ENCODE data around the gene NAGLU.
A peak's percentile ranks its signal among the peaks of the same experiment; 100 is the strongest.

NAGLU gene
- long read RNA-seq, donor 1, transcript NAGLU-201 (6 exons, 2,544 nt) = major isoform, 5 of 5 reads
- long read RNA-seq, donor 1, partial matches to known transcripts = 0 of 5 reads
- long read RNA-seq, donor 1, other reads (novel, unspliced or antisense) = 0 of 5 reads
- long read RNA-seq, donor 2, transcript NAGLU-201 (6 exons, 2,544 nt) = major isoform, 9 of 15 reads
- long read RNA-seq, donor 2, partial matches to known transcripts = 5 of 15 reads
- long read RNA-seq, donor 2, other reads (novel, unspliced or antisense) = 0 of 15 reads
- long read RNA-seq, donor 3, partial matches to known transcripts = 0 of 4 reads
- long read RNA-seq, donor 3, other reads (novel, unspliced or antisense) = 0 of 4 reads
- long read RNA-seq, donor 4, partial matches to known transcripts = 0 of 4 reads
- long read RNA-seq, donor 4, other reads (novel, unspliced or antisense) = 0 of 4 reads
- long read RNA-seq, donor 5, transcript NAGLU-201 (6 exons, 2,544 nt) = major isoform, 6 of 6 reads
- long read RNA-seq, donor 5, partial matches to known transcripts = 0 of 6 reads
- long read RNA-seq, donor 5, other reads (novel, unspliced or antisense) = 0 of 6 reads
- long read RNA-seq, donor 6, transcript NAGLU-201 (6 exons, 2,544 nt) = major isoform, 5 of 6 reads
- long read RNA-seq, donor 6, partial matches to known transcripts = 0 of 6 reads
- long read RNA-seq, donor 6, other reads (novel, unspliced or antisense) = 0 of 6 reads
- long read RNA-seq, donor 7 = 0 reads
- long read RNA-seq, donor 8, transcript NAGLU-201 (6 exons, 2,544 nt) = major isoform, 7 of 12 reads
- long read RNA-seq, donor 8, partial matches to known transcripts = 5 of 12 reads
- long read RNA-seq, donor 8, other reads (novel, unspliced or antisense) = 0 of 12 reads

GRCh38 chr17:42536048-42536371, at the start of gene NAGLU:
TSS of gene NAGLU (plus strand) at chr17:42536241. CDS start at chr17:42536273, 32 bp downstream.
- peak; percentile 78 for DNase-seq

GRCh38 chr17:42488032-42488431, 48.0 kb upstream of the NAGLU start:
- DNase-seq = no peak

- no peak for DNase-seq
Measured at GRCh38 chr17:42493319-42493718, 42.7 kb upstream of the NAGLU start.

- no peak for DNase-seq
Measured at GRCh38 chr17:42494673-42495072, 41.4 kb upstream of the NAGLU start.

- no peak for DNase-seq
Measured at GRCh38 chr17:42498828-42499227, 37.2 kb upstream of the NAGLU start.

- no peak for DNase-seq
Measured at GRCh38 chr17:42502091-42502490, 34.0 kb upstream of the NAGLU start.

GRCh38 chr17:42502926-42503325, 33.1 kb upstream of the NAGLU start:
- DNase-seq = no peak

GRCh38 chr17:42507671-42508070, 28.4 kb upstream of the NAGLU start:
- DNase-seq = no peak

- DNase-seq = no peak
Measured at GRCh38 chr17:42508426-42509165, 27.4 kb upstream of the NAGLU start.

GRCh38 chr17:42509409-42509808, 26.6 kb upstream of the NAGLU start:
- no peak for DNase-seq

- no peak for DNase-seq
Measured at GRCh38 chr17:42509841-42510240, 26.2 kb upstream of the NAGLU start.

- no peak for DNase-seq
Measured at GRCh38 chr17:42512246-42512645, 23.8 kb upstream of the NAGLU start.

GRCh38 chr17:42512733-42513251, 23.2 kb upstream of the NAGLU start:
- no peak for DNase-seq

GRCh38 chr17:42513686-42514085, 22.4 kb upstream of the NAGLU start:
- no peak for DNase-seq

- DNase-seq = no peak
Measured at GRCh38 chr17:42514279-42514678, 21.8 kb upstream of the NAGLU start.

- DNase-seq = no peak
Measured at GRCh38 chr17:42514867-42515266, 21.2 kb upstream of the NAGLU start.

- DNase-seq = peak; percentile 65
Measured at GRCh38 chr17:42517516-42517915, 18.5 kb upstream of the NAGLU start.

- DNase-seq = no peak
Measured at GRCh38 chr17:42518046-42518754, 17.8 kb upstream of the NAGLU start.

GRCh38 chr17:42518755-42519545, 17.1 kb upstream of the NAGLU start:
- DNase-seq = no peak

- peak; percentile 83 for DNase-seq
Measured at GRCh38 chr17:42519546-42520491, 16.2 kb upstream of the NAGLU start.

All from right kidney (tissue), 9 donors.